GM21825 (cell line): ENCODE data around the gene RPS6KA5.
"Not testable (repeated sequence)": the region's sequence is repeated elsewhere in the genome, so short reads cannot be mapped to it uniquely, and the experiment has no call there.

ENCODE experiments used
- ATAC-seq: cut with Tn5 transposase; IDR thresholded peaks from one replicate; pipeline ENCODE4 v1.9.1; 2021; ENCODE audit warnings: mild to moderate bottlenecking, moderate library complexity; ENCODE audit not compliant: unreplicated experiment

RPS6KA5 gene

GRCh38 chr14:91060351-91061055, at the start of gene RPS6KA5:
TSS of gene RPS6KA5 (minus strand) at chr14:91060641. CDS start at chr14:91060434, 207 bp downstream.
- ATAC-seq: peak; percentile 85

- ATAC-seq: no peak
Measured at GRCh38 chr14:91108941-91109611, 48.6 kb upstream of the RPS6KA5 start.

- ATAC-seq: no peak
Measured at GRCh38 chr14:91103116-91103515, 42.7 kb upstream of the RPS6KA5 start.

GRCh38 chr14:91100102-91100501, 39.7 kb upstream of the RPS6KA5 start:
- no peak for ATAC-seq

GRCh38 chr14:91098591-91098990, 38.1 kb upstream of the RPS6KA5 start:
- no peak for ATAC-seq

- ATAC-seq: not testable (repeated sequence)
Measured at GRCh38 chr14:91097657-91098056, 37.2 kb upstream of the RPS6KA5 start.

- no peak for ATAC-seq
Measured at GRCh38 chr14:91095178-91095577, 34.7 kb upstream of the RPS6KA5 start.

- no peak for ATAC-seq
Measured at GRCh38 chr14:91094772-91095171, 34.3 kb upstream of the RPS6KA5 start.

- not testable (repeated sequence) for ATAC-seq
Measured at GRCh38 chr14:91093743-91094472, 33.5 kb upstream of the RPS6KA5 start.

- ATAC-seq: no peak
Measured at GRCh38 chr14:91092073-91092472, 31.6 kb upstream of the RPS6KA5 start.

GRCh38 chr14:91090743-91091142, 30.3 kb upstream of the RPS6KA5 start:
- ATAC-seq: no peak

- ATAC-seq: no peak
Measured at GRCh38 chr14:91089958-91090535, 29.6 kb upstream of the RPS6KA5 start.

GRCh38 chr14:91088585-91089235, 28.3 kb upstream of the RPS6KA5 start:
- ATAC-seq: no peak

GRCh38 chr14:91087470-91087869, 27.0 kb upstream of the RPS6KA5 start:
- not testable (repeated sequence) for ATAC-seq

- no peak for ATAC-seq
Measured at GRCh38 chr14:91084516-91084915, 24.1 kb upstream of the RPS6KA5 start.

- ATAC-seq: no peak
Measured at GRCh38 chr14:91082282-91082681, 21.8 kb upstream of the RPS6KA5 start.

- ATAC-seq: no peak
Measured at GRCh38 chr14:91080071-91080470, 19.6 kb upstream of the RPS6KA5 start.

- peak; percentile 73 for ATAC-seq
Measured at GRCh38 chr14:91078095-91078737, 17.8 kb upstream of the RPS6KA5 start.

- no peak for ATAC-seq
Measured at GRCh38 chr14:91075553-91075952, 15.1 kb upstream of the RPS6KA5 start.

- no peak for ATAC-seq
Measured at GRCh38 chr14:91070572-91070971, 10.1 kb upstream of the RPS6KA5 start.
